Left ventricle myocardium superior (tissue), 1 donor: ENCODE measurements around the gene NOX4. TPM values are rescaled to one million over a fixed set of nuclear protein-coding genes. Genes with fewer than 3 reads are reported as not detected.
"Not testable (repeated sequence)": the region's sequence is repeated elsewhere in the genome, so short reads cannot be mapped to it uniquely, and the experiment has no call there.

ENCODE experiments used
- ATAC-seq: fragments of 200-7000 bp; cut with Tn5 transposase; one replicate; pipeline ENCODE4 v1.9.1; 2020; ENCODE audit warnings: mild to moderate bottlenecking, moderate library complexity
- DNase-seq: peaks from one replicate; pipeline ENCODE4 v3.0.0-alpha.2; 2020
- intact Hi-C: fragments of 100-400 bp; cut with micrococcal nuclease; formaldehyde crosslinking; loops from one replicate; pipeline ENCODE4 v1.11.0; 2022
- total RNA-seq: library from RNA; stranded (reverse); fragmentation: NEBNext Ultra II Directional; extraction: Animal tissue kit (Norgen Biotek cat#: 25700); gene quantifications from one replicate; pipeline ENCODE4 v1.2.1, GENCODE V29; 2021
- donor health status: DM: no; HTN: yes; CAD: no; lungs with severe emphysema.

The NOX4 gene
- total RNA-seq, 1 donor from 2014 or later = 1.5 TPM

- intact Hi-C loops = no loop called here
- DNase-seq (no peak), ATAC-seq (no peak)
These were observed 6.3 kb downstream of the NOX4 start for GRCh38 chr11:89484896-89485295.

- DNase-seq (no peak), ATAC-seq (no peak)
- intact Hi-C loops = no loop called here
These were observed 14.0 kb downstream of the NOX4 start for GRCh38 chr11:89477175-89477574.

GRCh38 chr11:89463266-89463780 is 27.9 kb downstream of the NOX4 start:
- no peak for ATAC-seq
- DNase-seq = no peak

GRCh38 chr11:89458716-89459115 is 32.5 kb downstream of the NOX4 start:
- no peak for ATAC-seq
- intact Hi-C loops = no loop called here
- DNase-seq = no peak

More at GRCh38 chr11:89463266-89463780, 27.9 kb downstream of the NOX4 start:
- intact Hi-C loops = no loop called here

GRCh38 chr11:89457190-89457589 is 34.0 kb downstream of the NOX4 start:
- DNase-seq (no peak), ATAC-seq (no peak)
- intact Hi-C loops = no loop called here

- intact Hi-C loops = no loop called here
- ATAC-seq = no peak
- no peak for DNase-seq
These were observed 34.5 kb downstream of the NOX4 start for GRCh38 chr11:89456681-89457080.

GRCh38 chr11:89452780-89453179 is 38.4 kb downstream of the NOX4 start:
- intact Hi-C loops = no loop called here

GRCh38 chr11:89447845-89448244 is 43.3 kb downstream of the NOX4 start:
- intact Hi-C loops = no loop called here
- ATAC-seq = no peak

More at GRCh38 chr11:89452780-89453179, 38.4 kb downstream of the NOX4 start:
- DNase-seq (no peak), ATAC-seq (no peak)

GRCh38 chr11:89443361-89444322 is 47.5 kb downstream of the NOX4 start:
- intact Hi-C loops = no loop called here
- DNase-seq = no peak
- ATAC-seq = no peak

More at GRCh38 chr11:89447845-89448244, 43.3 kb downstream of the NOX4 start:
- no peak for DNase-seq

GRCh38 chr11:89442801-89443200 is 48.4 kb downstream of the NOX4 start:
- DNase-seq (no peak), ATAC-seq (no peak)
- intact Hi-C loops = no loop called here

- DNase-seq = no peak
- no peak for ATAC-seq
- intact Hi-C loops = no loop called here
These were observed 49.6 kb downstream of the NOX4 start for GRCh38 chr11:89441606-89442005.

- intact Hi-C loops = no loop called here
- ATAC-seq = no peak
- DNase-seq = no peak
These were observed 53.9 kb downstream of the NOX4 start for GRCh38 chr11:89437317-89437716.

GRCh38 chr11:89436071-89436470 is 55.1 kb downstream of the NOX4 start:
- intact Hi-C loops = no loop called here
- no peak for DNase-seq

GRCh38 chr11:89433278-89433677 is 57.9 kb downstream of the NOX4 start:
- intact Hi-C loops = no loop called here
- DNase-seq = no peak
- no peak for ATAC-seq

More at GRCh38 chr11:89436071-89436470, 55.1 kb downstream of the NOX4 start:
- ATAC-seq = no peak

- ATAC-seq, intact Hi-C loops, DNase-seq: not testable (repeated sequence)
These were observed 59.0 kb downstream of the NOX4 start for GRCh38 chr11:89432182-89432581.

- intact Hi-C loops, ATAC-seq, DNase-seq: not testable (repeated sequence)
These were observed 64.7 kb downstream of the NOX4 start for GRCh38 chr11:89426501-89426900.

- intact Hi-C loops = no loop called here
- DNase-seq (no peak), ATAC-seq (no peak)
These were observed 69.5 kb downstream of the NOX4 start for GRCh38 chr11:89421718-89422117.

GRCh38 chr11:89420981-89421380 is 70.2 kb downstream of the NOX4 start:
- ATAC-seq = no peak
- intact Hi-C loops = no loop called here
- no peak for DNase-seq

- ATAC-seq = no peak
- intact Hi-C loops = no loop called here
- DNase-seq = no peak
These were observed 74.2 kb downstream of the NOX4 start for GRCh38 chr11:89416961-89417360.

GRCh38 chr11:89411112-89411511 is 80.1 kb downstream of the NOX4 start:
- intact Hi-C loops, ATAC-seq, DNase-seq: not testable (repeated sequence)
